Measurements from ENCODE around the gene RPL23. TPM values are rescaled to one million over a fixed set of nuclear protein-coding genes. Genes with fewer than 3 reads are reported as not detected.

The RPL23 gene
- total and polyA plus RNA-seq, 9 of the 15 experiments (the other 6 are each of a cell fraction or from before 2014, with no cell fraction given) = 1,745 to 3,667 (median 3,096) TPM

- TF ChIP-seq ARID4B (CRISPR knock-in tag; IDR thresholded peaks at IDR 0.05) (peak; percentile 95), CTBP1 (IDR thresholded peaks at IDR 0.05; ENCODE audit: borderline replicate concordance) (peak; percentile 36; the same call in 1 of the 2 replicates), XRCC5 (IDR thresholded peaks at IDR 0.05; ENCODE audit: low read depth, low read length) (no peak), ARID1B (IDR thresholded peaks at IDR 0.05) (peak; percentile 11; the same call in 1 of the 2 replicates), PKNOX1 (IDR thresholded peaks at IDR 0.05) (peak; percentile 72), CBX8 (IDR thresholded peaks at IDR 0.05; ENCODE audit: borderline replicate concordance, extremely low read depth, low read depth, low read length, poor library complexity, severe bottlenecking) (no peak), ZBTB40 (IDR thresholded peaks at IDR 0.05) (peak; percentile 92), ZBTB40 (CRISPR knock-in tag; IDR thresholded peaks at IDR 0.05) (no peak), DNMT1 (IDR thresholded peaks at IDR 0.05) (no peak), ZNF3 (CRISPR knock-in tag; IDR thresholded peaks at IDR 0.05) (no peak), SIX5 (IDR thresholded peaks at IDR 0.05; ENCODE audit: borderline replicate concordance in 1 of 2, insufficient read depth in 1 of 2, low read depth in 1 of 2, low read length in 2 of 2) (peak; percentile 75 to 79; a peak in 3 of 4 replicates)
These were observed 28.4 kb downstream of the RPL23 start, which contains the start of gene CWC25 (continued) for GRCh38 chr17:38824899-38825761.
